GM23338 (cell line): Measurements from ENCODE around the gene METTL3. TPM values are rescaled to one million over a fixed set of nuclear protein-coding genes. Genes with fewer than 3 reads are reported as not detected.
"Not testable (repeated sequence)": the region's sequence is repeated elsewhere in the genome, so short reads cannot be mapped to it uniquely, and the experiment has no call there.

Experiments
- ATAC-seq: fragments of 200-7000 bp; cut with Tn5 transposase; 3 replicates; pipeline ENCODE4 v1.9.1; 2020
- DNase-seq: peaks from one replicate; pipeline ENCODE4 v3.0.0-alpha.2; 2015; ENCODE audit warnings: low spot score
- H2AFZ ChIP-seq: fragments of 200-600 bp; sonication (generic); 2 replicates; pipeline ENCODE4 v1.8.0; 2016; ENCODE audit warnings: antibody characterized with exemption, mild to moderate bottlenecking, moderate library complexity
- H3F3A ChIP-seq: fragments of 200-600 bp; sonication (generic); replicated peaks from 2 replicates; pipeline ENCODE4 v1.8.0; 2017; ENCODE audit warnings: antibody characterized with exemption, mixed run types, low read depth
- H3K27ac ChIP-seq: fragments of 200-600 bp; sonication (generic); 2 replicates; pipeline ENCODE4 v1.6.1; 2016; ENCODE audit warnings: low read depth
- H3K27me3 ChIP-seq: fragments of 200-600 bp; sonication (generic); 2 replicates; pipeline ENCODE4 v1.8.0; 2016; ENCODE audit warnings: mild to moderate bottlenecking, mixed run types, moderate library complexity; ENCODE audit not compliant: insufficient read depth
- H3K36me3 ChIP-seq: fragments of 200-600 bp; sonication (generic); 2 replicates; pipeline ENCODE4 v1.8.0; 2016; ENCODE audit warnings: mild to moderate bottlenecking; ENCODE audit not compliant: insufficient read depth
- H3K4me1 ChIP-seq: fragments of 200-600 bp; sonication (generic); 2 replicates; pipeline ENCODE4 v1.8.0; 2016; ENCODE audit warnings: mild to moderate bottlenecking, moderate library complexity; ENCODE audit not compliant: insufficient read depth
- H3K4me2 ChIP-seq: fragments of 200-600 bp; sonication (generic); 2 replicates; pipeline ENCODE4 v1.7.1; 2017; ENCODE audit warnings: mixed run types
- H3K4me3 ChIP-seq: fragments of 200-600 bp; sonication (generic); 2 replicates; pipeline ENCODE4 v1.6.1; 2016; ENCODE audit warnings: mixed run types
- H3K79me2 ChIP-seq: fragments of 200-600 bp; sonication (generic); replicated peaks from 2 replicates; pipeline ENCODE4 v1.8.0; 2017; ENCODE audit warnings: mild to moderate bottlenecking; ENCODE audit not compliant: insufficient read depth
- H3K9me2 ChIP-seq: fragments of 200-600 bp; sonication (generic); 2 replicates; pipeline ENCODE4 v1.8.0; 2017; ENCODE audit not compliant: insufficient read depth
- H4K20me1 ChIP-seq: fragments of 200-600 bp; sonication (generic); replicated peaks from 2 replicates; pipeline ENCODE4 v1.8.0; 2017; ENCODE audit warnings: mild to moderate bottlenecking; ENCODE audit not compliant: insufficient read depth
- H3K27ac Mint-ChIP-seq: 2 replicates; pipeline ENCODE4 v1.8.0; 2020; ENCODE audit warnings: inconsistent platforms, mild to moderate bottlenecking, moderate library complexity, mixed read lengths
- H3K27me3 Mint-ChIP-seq: 3 replicates; pipeline ENCODE4 v1.8.0; 2022; ENCODE audit warnings: low read depth, mild to moderate bottlenecking, moderate library complexity, mixed read lengths, inconsistent platforms; ENCODE audit not compliant: insufficient read depth, poor library complexity
- H3K36me3 Mint-ChIP-seq: 3 replicates; pipeline ENCODE4 v1.8.0; 2021; ENCODE audit warnings: low read depth, mild to moderate bottlenecking, inconsistent platforms, moderate library complexity, mixed read lengths
- H3K4me1 Mint-ChIP-seq: 3 replicates; pipeline ENCODE4 v1.8.0; 2020; ENCODE audit warnings: mild to moderate bottlenecking, inconsistent platforms, mixed read lengths
- H3K4me3 Mint-ChIP-seq: 3 replicates; pipeline ENCODE4 v1.8.0; 2021; ENCODE audit warnings: moderate library complexity, mild to moderate bottlenecking, inconsistent platforms, mixed read lengths
- H3K9me3 Mint-ChIP-seq: 3 replicates; pipeline ENCODE4 v1.8.0; 2020; ENCODE audit warnings: moderate library complexity, mild to moderate bottlenecking, inconsistent platforms, mixed read lengths
- CREB1 ChIP-seq: fragments of 250-450 bp; sonication (Bioruptor Pico); IDR thresholded peaks from 2 replicates; pipeline ENCODE4 v1.5.0; 2020; ENCODE audit warnings: low read depth, mild to moderate bottlenecking, moderate library complexity
- EZH2 ChIP-seq: fragments of 200-600 bp; sonication (generic); IDR thresholded peaks from one replicate; pipeline ENCODE4 v1.8.0; 2017; ENCODE audit warnings: antibody characterized with exemption, mild to moderate bottlenecking, low read depth; ENCODE audit not compliant: unreplicated experiment
- EZH2phosphoT487 ChIP-seq: fragments of 200-600 bp; sonication (generic); IDR thresholded peaks from one replicate; pipeline ENCODE4 v1.8.1; 2018; ENCODE audit warnings: antibody characterized with exemption; ENCODE audit not compliant: unreplicated experiment
- JUNB ChIP-seq: IDR thresholded peaks from one replicate; pipeline ENCODE4 v1.6.1; 2016; ENCODE audit warnings: antibody characterized with exemption; ENCODE audit not compliant: unreplicated experiment
- POLR2AphosphoS5 ChIP-seq: IDR thresholded peaks from 2 replicates; pipeline ENCODE4 v1.6.1; 2016; ENCODE audit warnings: antibody characterized with exemption, low read depth
- polyA plus RNA-seq: library from polyadenylated mRNA; unstranded; fragments of >200 nt; fragmentation: Nextera tagmentation; extraction: Ambion mirVana; gene quantifications from 2 replicates; pipeline ENCODE4 v1.2.1, GENCODE V29; 2016
- total RNA-seq: library from RNA; depleted of rRNA; stranded (reverse); fragments of >200 nt; shearing (Covaris generic); gene quantifications from 2 replicates; pipeline ENCODE4 v1.2.3, GENCODE V29; 2014
- TF ChIP-seq, protein P1 (sequence below): IDR thresholded peaks from 2 replicates; pipeline ENCODE4 v1.6.1; 2016; ENCODE audit warnings: antibody characterized with exemption
- TF ChIP-seq, protein P2 (sequence below), 2 experiments: fragments of 200-600 bp in 1 of 2; sonication (generic) in 1 of 2; conservative IDR thresholded peaks; 2 replicates each; pipeline versions ENCODE4 v1.5.1 to v1.6.1; 2016 to 2017; ENCODE audit warnings: antibody characterized with exemption in 2 of 2, low read depth in 2 of 2, mild to moderate bottlenecking in 2 of 2, moderate library complexity in 1 of 2

METTL3 gene
- total and polyA plus RNA-seq, 2 experiments from 2014 or later = 100 to 140 TPM

DNA sequence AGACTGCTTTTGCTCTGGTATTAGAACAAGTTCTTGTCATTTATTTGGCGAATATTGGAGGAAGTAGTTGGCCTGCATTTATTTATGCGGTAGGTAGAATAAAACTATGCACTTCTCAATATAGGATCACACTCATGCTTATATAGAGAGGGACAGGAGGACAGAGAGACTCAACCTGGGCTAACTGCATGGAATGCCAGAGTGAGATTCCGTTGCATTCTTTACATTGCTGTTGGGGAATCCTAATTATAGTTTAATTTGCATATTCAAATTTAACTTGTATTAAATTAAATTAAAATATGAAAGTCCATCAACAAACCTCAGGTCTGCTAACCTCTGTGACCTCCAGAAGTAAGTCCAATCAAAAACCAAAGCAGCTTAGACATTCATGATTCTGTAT lies 42.1 kb upstream of the METTL3 start:
- Mint-ChIP-seq H3K9me3 (peaks cover 3% of the 10 kb centered on the region; the same call in 2 of the 3 replicates), H3K36me3 (peaks cover 1% of the 10 kb centered on the region; the same call in 2 of the 3 replicates)

GRCh38 chr14:21544588-21544987 lies 33.4 kb upstream of the METTL3 start:
- H3K4me1 ChIP-seq = peaks cover 19% of the 10 kb centered on the region
- H3K4me3 ChIP-seq, H3K27me3 ChIP-seq, H2AFZ ChIP-seq, DNase-seq, H3K9me2 ChIP-seq, H3K27ac Mint-ChIP-seq, H3K36me3 ChIP-seq, H3K79me2 ChIP-seq, ATAC-seq, H3F3A ChIP-seq, H3K4me3 Mint-ChIP-seq, H4K20me1 ChIP-seq, H3K4me2 ChIP-seq: not testable (repeated sequence)
- peaks cover 25% of the 10 kb centered on the region for H3K27me3 Mint-ChIP-seq
- H3K4me1 Mint-ChIP-seq = peaks cover 25% of the 10 kb centered on the region
- H3K27ac ChIP-seq = peak overlapping the region; percentile 47; the same call in 1 of the 2 replicates
- H3K36me3 Mint-ChIP-seq = peaks cover 14% of the 10 kb centered on the region; the same call in 2 of the 3 replicates
- peaks cover 21% of the 10 kb centered on the region for H3K9me3 Mint-ChIP-seq

More for the DNA sequence above, 42.1 kb upstream of the METTL3 start:
- Histone ChIP-seq H3K9me2 (no peaks in the 10 kb centered on the region), H3K27ac (peak overlapping the region; percentile 95), H3K4me2 (0 out of 2 replicates have a peak overlapping the region, but pooled peaks have one; percentile 25), H3K79me2 (no peaks in the 10 kb centered on the region), H3K4me3 (no peak overlapping the region), H3F3A (peaks cover 3% of the 10 kb centered on the region; the same call in 1 of the 2 replicates), H4K20me1 (no peaks in the 10 kb centered on the region), H3K36me3 (no peaks in the 10 kb centered on the region), H2AFZ (no peak overlapping the region), H3K4me1 (peaks cover 7% of the 10 kb centered on the region; the same call in 1 of the 2 replicates), H3K27me3 (no peaks in the 10 kb centered on the region)
- peak overlapping the region; percentile 34; the same call in 1 of the 3 replicates for H3K4me3 Mint-ChIP-seq
- H3K27ac Mint-ChIP-seq = peak overlapping the region; percentile 81
- H3K4me1 Mint-ChIP-seq = peaks cover 30% of the 10 kb centered on the region
- peak; percentile 18 for ATAC-seq
- peaks cover 23% of the 10 kb centered on the region for H3K27me3 Mint-ChIP-seq
- DNase-seq = peak; percentile 72
- TF ChIP-seq, protein P1, sequence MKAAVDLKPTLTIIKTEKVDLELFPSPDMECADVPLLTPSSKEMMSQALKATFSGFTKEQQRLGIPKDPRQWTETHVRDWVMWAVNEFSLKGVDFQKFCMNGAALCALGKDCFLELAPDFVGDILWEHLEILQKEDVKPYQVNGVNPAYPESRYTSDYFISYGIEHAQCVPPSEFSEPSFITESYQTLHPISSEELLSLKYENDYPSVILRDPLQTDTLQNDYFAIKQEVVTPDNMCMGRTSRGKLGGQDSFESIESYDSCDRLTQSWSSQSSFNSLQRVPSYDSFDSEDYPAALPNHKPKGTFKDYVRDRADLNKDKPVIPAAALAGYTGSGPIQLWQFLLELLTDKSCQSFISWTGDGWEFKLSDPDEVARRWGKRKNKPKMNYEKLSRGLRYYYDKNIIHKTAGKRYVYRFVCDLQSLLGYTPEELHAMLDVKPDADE = no peak
- no peak for TF ChIP-seq EZH2
- TF ChIP-seq, protein P2, sequence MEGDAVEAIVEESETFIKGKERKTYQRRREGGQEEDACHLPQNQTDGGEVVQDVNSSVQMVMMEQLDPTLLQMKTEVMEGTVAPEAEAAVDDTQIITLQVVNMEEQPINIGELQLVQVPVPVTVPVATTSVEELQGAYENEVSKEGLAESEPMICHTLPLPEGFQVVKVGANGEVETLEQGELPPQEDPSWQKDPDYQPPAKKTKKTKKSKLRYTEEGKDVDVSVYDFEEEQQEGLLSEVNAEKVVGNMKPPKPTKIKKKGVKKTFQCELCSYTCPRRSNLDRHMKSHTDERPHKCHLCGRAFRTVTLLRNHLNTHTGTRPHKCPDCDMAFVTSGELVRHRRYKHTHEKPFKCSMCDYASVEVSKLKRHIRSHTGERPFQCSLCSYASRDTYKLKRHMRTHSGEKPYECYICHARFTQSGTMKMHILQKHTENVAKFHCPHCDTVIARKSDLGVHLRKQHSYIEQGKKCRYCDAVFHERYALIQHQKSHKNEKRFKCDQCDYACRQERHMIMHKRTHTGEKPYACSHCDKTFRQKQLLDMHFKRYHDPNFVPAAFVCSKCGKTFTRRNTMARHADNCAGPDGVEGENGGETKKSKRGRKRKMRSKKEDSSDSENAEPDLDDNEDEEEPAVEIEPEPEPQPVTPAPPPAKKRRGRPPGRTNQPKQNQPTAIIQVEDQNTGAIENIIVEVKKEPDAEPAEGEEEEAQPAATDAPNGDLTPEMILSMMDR (conservative IDR thresholded peaks at IDR 0.05; ENCODE audit: low read depth in 2 of 2) = no peak
- TF ChIP-seq JUNB = no peak
- no peak for TF ChIP-seq CREB1 (CRISPR knock-in tag)
- no peak for TF ChIP-seq EZH2phosphoT487

GRCh38 chr14:21543963-21544362 lies 32.8 kb upstream of the METTL3 start:
- no peaks in the 10 kb centered on the region for H3F3A ChIP-seq
- H3K27me3 Mint-ChIP-seq = peaks cover 25% of the 10 kb centered on the region
- peak overlapping the region; percentile 14 for H3K4me2 ChIP-seq
- peak overlapping the region; percentile 85 for H3K27ac Mint-ChIP-seq
- H2AFZ ChIP-seq = no peak overlapping the region
- H3K27me3 ChIP-seq = no peaks in the 10 kb centered on the region
- peak overlapping the region; percentile 49 for H3K4me3 Mint-ChIP-seq
- H3K4me1 ChIP-seq = peaks cover 26% of the 10 kb centered on the region
- no peaks in the 10 kb centered on the region for H3K36me3 ChIP-seq
- 0 out of 2 replicates have a peak, but pooled peaks cover 2% of the 10 kb centered on the region for H3K79me2 ChIP-seq
- peak overlapping the region; percentile 46 for H3K27ac ChIP-seq
- H4K20me1 ChIP-seq = no peaks in the 10 kb centered on the region
- DNase-seq (no peak), ATAC-seq (no peak)
- peaks cover 21% of the 10 kb centered on the region for H3K9me3 Mint-ChIP-seq
- peaks cover 14% of the 10 kb centered on the region; the same call in 2 of the 3 replicates for H3K36me3 Mint-ChIP-seq
- H3K4me1 Mint-ChIP-seq = peaks cover 31% of the 10 kb centered on the region
- no peaks in the 10 kb centered on the region for H3K9me2 ChIP-seq
- peak overlapping the region; percentile 6; the same call in 1 of the 2 replicates for H3K4me3 ChIP-seq
- TF ChIP-seq, protein P1 = no peak
- TF ChIP-seq, protein P2 (conservative IDR thresholded peaks at IDR 0.05; ENCODE audit: low read depth in 2 of 2) = no peak
- no peak for TF ChIP-seq EZH2
- no peak for TF ChIP-seq JUNB
- TF ChIP-seq POLR2AphosphoS5 = no peak
